SU-DHL-6 (cell line): ENCODE data around the gene FAM120A.

Experiments
- H2AFZ ChIP-seq: fragments of 200-600 bp; sonication (generic); 2 replicates; pipeline ENCODE4 v1.6.1; 2014; ENCODE audit warnings: low read depth, mild to moderate bottlenecking, moderate library complexity, mixed read lengths, antibody characterized with exemption, low read length; ENCODE audit not compliant: severe bottlenecking
- H3F3A ChIP-seq: fragments of 200-600 bp; shearing (Covaris generic); 2 replicates; pipeline ENCODE4 v1.6.0; 2016; ENCODE audit warnings: antibody characterized with exemption, mild to moderate bottlenecking; ENCODE audit not compliant: insufficient read depth
- H3K27ac ChIP-seq: fragments of 200-600 bp; sonication (generic); 2 replicates; pipeline ENCODE4 v1.5.1; 2016; ENCODE audit warnings: low read depth, mild to moderate bottlenecking, low read length, moderate library complexity, mixed read lengths
- H3K27me3 ChIP-seq: fragments of 200-600 bp; sonication (generic), shearing (Covaris generic); 2 replicates; pipeline ENCODE4 v1.6.0; 2014; ENCODE audit warnings: mild to moderate bottlenecking, low read length
- H3K36me3 ChIP-seq: fragments of 200-600 bp; sonication (generic); 2 replicates; pipeline ENCODE4 v1.6.1; 2014; ENCODE audit warnings: mild to moderate bottlenecking, low read length, mixed read lengths
- H3K4me2 ChIP-seq: fragments of 300-600, 200-600 bp; shearing (Covaris generic), sonication (generic); 2 replicates; pipeline ENCODE4 v1.6.0; 2014; ENCODE audit warnings: low read length, low read depth, mild to moderate bottlenecking; ENCODE audit not compliant: poor library complexity, severe bottlenecking
- H3K4me3 ChIP-seq: fragments of 200-600 bp; sonication (generic); 2 replicates; pipeline ENCODE4 v1.5.1; 2014; ENCODE audit warnings: antibody characterized with exemption, low read length, mild to moderate bottlenecking, mixed read lengths; ENCODE audit not compliant: insufficient read depth, poor library complexity, severe bottlenecking
- H3K79me2 ChIP-seq: fragments of 200-600 bp; sonication (generic); 2 replicates; pipeline ENCODE4 v1.6.1; 2014; ENCODE audit warnings: mild to moderate bottlenecking, low read length, moderate library complexity; ENCODE audit not compliant: insufficient read depth
- H3K9ac ChIP-seq: fragments of 200-600 bp; sonication (generic); 2 replicates; pipeline ENCODE4 v1.7.0; 2014; ENCODE audit warnings: mild to moderate bottlenecking, low read length
- H3K9me2 ChIP-seq: fragments of 200-600 bp; sonication (generic); replicated peaks from 2 replicates; pipeline ENCODE4 v1.6.1; 2014; ENCODE audit warnings: low read length; ENCODE audit not compliant: insufficient read depth
- H3K9me3 ChIP-seq: fragments of 200-600 bp; sonication (generic); 2 replicates; pipeline ENCODE4 v1.6.1; 2014; ENCODE audit warnings: low read length, mixed read lengths; ENCODE audit not compliant: insufficient read depth
- H4K20me1 ChIP-seq: fragments of 200-600 bp; sonication (generic); 2 replicates; pipeline ENCODE4 v1.6.1; 2014; ENCODE audit warnings: low read depth, mild to moderate bottlenecking, antibody characterized with exemption, low read length, moderate library complexity, mixed read lengths
- EZH2phosphoT487 ChIP-seq: fragments of 200-600 bp; sonication (generic), shearing (Covaris generic); conservative IDR thresholded peaks from 2 replicates; pipeline ENCODE4 v1.6.1; 2018; ENCODE audit warnings: mild to moderate bottlenecking, antibody characterized with exemption, low read length, moderate library complexity, mixed read lengths
- TF ChIP-seq, protein P1 (sequence below): fragments of 200-600 bp; sonication (generic); IDR thresholded peaks from one replicate; pipeline ENCODE4 v1.5.1; 2017; ENCODE audit warnings: antibody characterized with exemption, mild to moderate bottlenecking, low read length, moderate library complexity; ENCODE audit not compliant: insufficient read depth, poor library complexity, severe bottlenecking

FAM120A gene

DNA sequence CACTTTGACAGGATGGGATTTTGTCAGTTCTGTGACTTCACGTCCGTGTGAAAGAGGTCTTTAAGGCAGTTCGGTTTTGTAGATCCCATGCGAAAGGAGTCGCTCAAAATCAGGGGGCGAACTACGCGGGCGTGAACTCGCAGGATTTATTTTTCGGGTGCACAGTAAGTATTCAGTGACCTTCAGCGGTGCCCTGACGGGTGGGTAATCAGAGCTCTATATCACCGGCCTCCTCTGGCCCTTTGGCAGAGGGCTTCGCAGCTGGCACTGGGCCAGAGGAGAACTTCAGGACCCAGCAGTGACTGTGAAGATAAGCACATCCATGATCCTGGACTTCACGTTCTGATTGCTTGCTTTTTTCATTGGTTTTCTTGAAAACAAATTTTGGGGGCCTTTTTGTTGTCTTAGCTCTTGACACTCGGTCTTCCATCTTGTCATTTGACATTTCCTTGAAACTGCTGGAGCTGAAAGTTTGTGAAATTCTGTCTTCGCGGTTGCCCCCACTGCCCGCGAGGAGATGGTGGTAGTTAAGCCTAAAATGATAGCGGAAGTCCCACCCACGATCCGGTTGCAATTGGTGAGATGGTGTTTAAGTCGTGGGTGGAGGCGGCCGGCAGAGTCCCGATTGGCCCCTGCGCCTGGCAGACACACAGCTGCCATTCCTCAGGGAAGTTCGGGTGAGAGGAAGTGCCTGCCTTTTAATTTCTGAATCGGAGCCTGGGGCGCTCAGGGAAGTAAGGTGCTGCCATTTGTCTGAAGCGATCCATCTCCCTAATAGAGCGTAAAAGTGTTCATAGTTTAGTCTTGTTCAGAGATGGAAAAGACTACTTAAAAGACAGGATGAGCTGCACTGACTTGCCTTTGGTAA lies 1.8 kb downstream of the FAM120A start, which contains the start of gene FAM120AOS:
FAM120AOS (minus strand) TSS at position 535 of the 868 bp plus-strand sequence. CDS start 872 bp downstream, outside the sequence.
- Histone ChIP-seq H3K4me2 (peak within 1 kb of the TSS; percentile 88), H3K27ac (peak within 1 kb of the TSS; percentile 79), H4K20me1 (no peaks in the 10 kb centered on the region; the same call in 1 of the 2 replicates), H3K36me3 (peaks cover 2% of the 10 kb centered on the region), H3K9me3 (no peaks in the 10 kb centered on the region), H3K4me3 (peak within 1 kb of the TSS; percentile 90), H3F3A (peaks cover 9% of the 10 kb centered on the region; the same call in 1 of the 2 replicates), H2AFZ (peak within 1 kb of the TSS; percentile 35), H3K27me3 (no peaks in the 10 kb centered on the region), H3K79me2 (peaks cover 76% of the 10 kb centered on the region), H3K9me2 (no peaks in the 10 kb centered on the region), H3K9ac (peak within 1 kb of the TSS; percentile 99)
- TF ChIP-seq, protein P1, sequence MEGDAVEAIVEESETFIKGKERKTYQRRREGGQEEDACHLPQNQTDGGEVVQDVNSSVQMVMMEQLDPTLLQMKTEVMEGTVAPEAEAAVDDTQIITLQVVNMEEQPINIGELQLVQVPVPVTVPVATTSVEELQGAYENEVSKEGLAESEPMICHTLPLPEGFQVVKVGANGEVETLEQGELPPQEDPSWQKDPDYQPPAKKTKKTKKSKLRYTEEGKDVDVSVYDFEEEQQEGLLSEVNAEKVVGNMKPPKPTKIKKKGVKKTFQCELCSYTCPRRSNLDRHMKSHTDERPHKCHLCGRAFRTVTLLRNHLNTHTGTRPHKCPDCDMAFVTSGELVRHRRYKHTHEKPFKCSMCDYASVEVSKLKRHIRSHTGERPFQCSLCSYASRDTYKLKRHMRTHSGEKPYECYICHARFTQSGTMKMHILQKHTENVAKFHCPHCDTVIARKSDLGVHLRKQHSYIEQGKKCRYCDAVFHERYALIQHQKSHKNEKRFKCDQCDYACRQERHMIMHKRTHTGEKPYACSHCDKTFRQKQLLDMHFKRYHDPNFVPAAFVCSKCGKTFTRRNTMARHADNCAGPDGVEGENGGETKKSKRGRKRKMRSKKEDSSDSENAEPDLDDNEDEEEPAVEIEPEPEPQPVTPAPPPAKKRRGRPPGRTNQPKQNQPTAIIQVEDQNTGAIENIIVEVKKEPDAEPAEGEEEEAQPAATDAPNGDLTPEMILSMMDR: no peak

DNA sequence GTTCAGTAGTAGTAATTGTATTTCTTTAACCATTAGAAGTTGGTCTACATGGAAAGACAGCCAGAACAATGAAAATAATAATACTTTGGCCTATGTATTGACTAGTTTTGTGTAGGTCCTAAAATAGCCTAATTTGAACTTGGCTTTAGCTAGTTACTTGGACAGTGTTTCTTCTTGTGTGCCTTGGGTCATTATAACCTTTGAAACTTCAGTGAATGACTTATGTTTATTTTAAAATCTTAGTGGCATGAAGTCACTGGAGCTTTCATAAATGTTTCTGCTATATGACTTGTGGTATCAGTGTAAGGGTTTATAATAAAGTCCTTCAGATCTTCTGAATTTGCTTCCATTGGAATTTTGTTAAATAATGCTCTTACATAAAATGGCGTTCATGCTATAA lies 4.5 kb downstream of the FAM120A start:
- Histone ChIP-seq H3K9ac (no peak overlapping the region), H3K27ac (no peak overlapping the region), H3K79me2 (peaks cover 93% of the 10 kb centered on the region), H3K36me3 (no peaks in the 10 kb centered on the region; the same call in 1 of the 2 replicates), H2AFZ (no peak overlapping the region), H3F3A (peaks cover 9% of the 10 kb centered on the region; the same call in 1 of the 2 replicates), H3K27me3 (no peaks in the 10 kb centered on the region), H3K4me2 (no peak overlapping the region), H4K20me1 (no peaks in the 10 kb centered on the region; the same call in 1 of the 2 replicates), H3K4me3 (no peak overlapping the region), H3K9me2 (no peaks in the 10 kb centered on the region), H3K9me3 (no peaks in the 10 kb centered on the region)
- TF ChIP-seq, protein P1: no peak
- TF ChIP-seq EZH2phosphoT487: no peak

DNA sequence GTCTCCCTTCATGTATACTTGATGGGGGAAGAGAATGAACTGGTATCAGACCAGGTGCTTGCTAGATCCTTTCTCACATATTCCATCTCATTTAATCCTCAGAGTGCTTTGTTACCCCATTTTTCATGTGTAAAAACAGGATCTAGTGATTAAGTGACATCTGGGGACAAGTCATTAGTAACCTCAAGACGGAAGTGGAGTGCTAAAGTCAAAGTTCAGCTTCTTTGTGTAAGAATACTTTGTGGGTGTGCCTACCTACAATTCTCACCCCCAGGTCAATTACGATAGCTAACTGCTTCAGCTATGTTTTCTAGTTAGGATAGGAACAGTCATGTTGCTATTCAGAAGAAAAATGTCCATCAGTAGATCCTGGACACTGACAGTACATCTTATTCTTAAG lies 5.0 kb downstream of the FAM120A start:
- no peaks in the 10 kb centered on the region; the same call in 1 of the 2 replicates for H3K36me3 ChIP-seq
- H3K79me2 ChIP-seq: peaks cover 96% of the 10 kb centered on the region
- peaks cover 9% of the 10 kb centered on the region; the same call in 1 of the 2 replicates for H3F3A ChIP-seq
- H3K27ac ChIP-seq: no peak overlapping the region
- no peak overlapping the region for H3K4me2 ChIP-seq
- H3K9me2 ChIP-seq: no peaks in the 10 kb centered on the region
- no peaks in the 10 kb centered on the region for H3K9me3 ChIP-seq
- H3K27me3 ChIP-seq: no peaks in the 10 kb centered on the region
- no peaks in the 10 kb centered on the region; the same call in 1 of the 2 replicates for H4K20me1 ChIP-seq
- H2AFZ ChIP-seq: no peak overlapping the region
- H3K9ac ChIP-seq: no peak overlapping the region
- H3K4me3 ChIP-seq: no peak overlapping the region
- TF ChIP-seq, protein P1: no peak
- no peak for TF ChIP-seq EZH2phosphoT487
